PC-3 (cell line): Measurements from ENCODE around the gene GPATCH2L. TPM values are rescaled to one million over a fixed set of nuclear protein-coding genes. Genes with fewer than 3 reads are reported as not detected.
A peak's percentile ranks its signal among the peaks of the same experiment; 100 is the strongest.

ENCODE experiments used
- ATAC-seq: fragments of 200-7000 bp; cut with Tn5 transposase; 2 replicates; pipeline ENCODE4 v1.9.1; 2020; ENCODE audit warnings: mild to moderate bottlenecking, moderate library complexity
- BruUV-seq: library from RNA; stranded (reverse); fragments of 400-500 nt; replicated peaks from 2 replicates; lab custom pipeline; 2021; lab: Mats Ljungman, UMichigan
- CTCF ChIA-PET: fragments of 300-600 bp; sonication (Branson Sonifier 250); formaldehyde crosslinking; loops from one replicate; lab custom pipeline; 2022; ENCODE audit warnings: antibody characterized with exemption; lab: Charles Lee
- POLR2A ChIA-PET: fragments of 300-600 bp; sonication (Branson Sonifier 250); formaldehyde crosslinking; loops from one replicate; lab custom pipeline; 2022; ENCODE audit warnings: antibody characterized with exemption; ENCODE audit not compliant: unreplicated experiment; lab: Charles Lee
- DNase-seq: peaks from one replicate; pipeline ENCODE4 v3.0.0-alpha.2; 2015
- H2AFZ ChIP-seq: fragments of 300-600 bp; sonication (generic); 2 replicates; pipeline ENCODE4 v1.6.0; 2016; ENCODE audit warnings: antibody characterized with exemption, low read length
- H3F3A ChIP-seq: fragments of 300-600 bp; sonication (generic); one replicate; pipeline ENCODE4 v1.6.0; 2017; ENCODE audit warnings: antibody characterized with exemption, low read length, control low read depth, mild to moderate bottlenecking; ENCODE audit not compliant: unreplicated experiment
- H3K27ac ChIP-seq: fragments of 300-600 bp; sonication (generic); 2 replicates; pipeline ENCODE4 v1.5.1; 2016; ENCODE audit warnings: mild to moderate bottlenecking, low read length
- H3K27me3 ChIP-seq: fragments of 300-600 bp; sonication (generic); 2 replicates; pipeline ENCODE4 v1.6.1; 2016; ENCODE audit warnings: low read length, mixed read lengths
- H3K36me3 ChIP-seq: fragments of 300-600 bp; sonication (generic); 2 replicates; pipeline ENCODE4 v1.6.1; 2016; ENCODE audit warnings: low read depth, mixed run types, low read length, mixed read lengths
- H3K4me1 ChIP-seq: fragments of 300-600 bp; sonication (generic); 2 replicates; pipeline ENCODE4 v1.5.1; 2016; ENCODE audit warnings: low read length; ENCODE audit not compliant: insufficient read depth
- H3K4me2 ChIP-seq: fragments of 300-600 bp; sonication (generic); 2 replicates; pipeline ENCODE4 v1.6.0; 2016; ENCODE audit warnings: low read length
- H3K4me3 ChIP-seq: fragments of 300-600 bp; sonication (generic); 2 replicates; pipeline ENCODE4 v1.5.1; 2016; ENCODE audit warnings: mild to moderate bottlenecking, low read length, mixed read lengths
- H3K79me2 ChIP-seq: fragments of 300-600 bp; sonication (generic); 2 replicates; pipeline ENCODE4 v1.6.1; 2017; ENCODE audit warnings: low read length, mixed read lengths
- H3K9ac ChIP-seq: fragments of 300-600 bp; sonication (generic); 2 replicates; pipeline ENCODE4 v1.6.0; 2016; ENCODE audit warnings: mild to moderate bottlenecking, low read length
- H3K9me2 ChIP-seq: fragments of 300-600 bp; sonication (generic); replicated peaks from 2 replicates; pipeline ENCODE4 v1.6.1; 2016; ENCODE audit warnings: mixed run types, low read length, mixed read lengths
- H3K9me3 ChIP-seq: fragments of 300-600 bp; sonication (generic); 2 replicates; pipeline ENCODE4 v1.6.1; 2016; ENCODE audit warnings: low read length, mixed read lengths
- H4K20me1 ChIP-seq: fragments of 300-600 bp; sonication (generic); 2 replicates; pipeline ENCODE4 v1.6.1; 2016; ENCODE audit warnings: low read length, mixed read lengths
- CTCF ChIP-seq: fragments of 300-600 bp; sonication (generic); conservative IDR thresholded peaks from 2 replicates; pipeline ENCODE4 v1.5.1; 2017; ENCODE audit warnings: antibody characterized with exemption, low read depth, mild to moderate bottlenecking, low read length
- EZH2 ChIP-seq: fragments of 300-600 bp; sonication (generic); IDR thresholded peaks from one replicate; pipeline ENCODE4 v1.6.1; 2017; ENCODE audit warnings: antibody characterized with exemption, mild to moderate bottlenecking, low read length; ENCODE audit not compliant: unreplicated experiment
- EZH2phosphoT487 ChIP-seq: fragments of 300-600 bp; sonication (generic); IDR thresholded peaks from 2 replicates; pipeline ENCODE4 v1.6.1; 2018; ENCODE audit warnings: mild to moderate bottlenecking, antibody characterized with exemption, low read length, borderline replicate concordance
- intact Hi-C: fragments of 100-400 bp; cut with micrococcal nuclease; formaldehyde crosslinking; loops from 2 replicates; pipeline ENCODE4 v1.9.0; 2023
- total RNA-seq: library from RNA; depleted of rRNA; stranded (reverse); fragments of >200 nt; gene quantifications from 2 replicates; pipeline ENCODE4 v1.2.3, GENCODE V29; 2014

Gene GPATCH2L
- total RNA-seq, 1 experiment from 2014 or later: 46.0 TPM

DNA sequence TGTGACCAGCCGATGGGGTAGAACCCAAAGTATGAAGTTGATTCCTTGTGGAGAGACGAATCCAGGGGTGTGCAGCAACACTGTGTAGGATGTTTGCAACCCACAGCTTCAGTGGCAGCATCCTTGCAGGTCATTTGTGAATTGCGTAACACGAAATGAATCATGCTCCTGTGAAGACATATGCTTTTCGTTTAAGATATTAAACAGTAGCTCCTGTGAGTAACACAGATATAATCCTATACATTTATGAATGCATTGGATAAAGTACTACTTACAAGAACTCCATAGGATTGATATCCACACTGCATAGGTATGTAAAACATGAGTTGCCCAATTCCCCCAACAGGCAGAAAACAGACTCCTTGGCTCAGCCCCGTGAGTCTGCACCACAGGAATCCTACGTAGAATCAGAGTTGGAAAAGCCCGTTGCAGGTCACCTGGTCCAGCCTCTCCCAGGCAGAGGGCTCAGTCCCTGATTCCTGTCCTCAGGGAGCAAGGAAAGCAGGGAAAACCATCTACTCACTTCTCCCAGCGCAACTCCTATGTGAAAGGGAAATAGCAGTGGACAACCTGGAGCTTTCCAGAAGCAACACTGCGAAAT is 75.8 kb downstream of the GPATCH2L start:
- Histone ChIP-seq H3K9me3 (no peaks in the 10 kb centered on the region), H3K4me2 (no peak overlapping the region), H3K36me3 (no peaks in the 10 kb centered on the region), H3K27me3 (no peaks in the 10 kb centered on the region), H3K4me3 (no peak overlapping the region), H3K27ac (no peak overlapping the region), H4K20me1 (no peaks in the 10 kb centered on the region), H3K9me2 (no peaks in the 10 kb centered on the region), H2AFZ (no peak overlapping the region), H3K9ac (no peak overlapping the region), H3K4me1 (peaks cover 5% of the 10 kb centered on the region; the same call in 1 of the 2 replicates), H3F3A (no peaks in the 10 kb centered on the region), H3K79me2 (no peaks in the 10 kb centered on the region)
- peak; percentile 27; the same call in 1 of the 2 replicates for ATAC-seq
- POLR2A ChIA-PET: no interaction called here
- no peak for TF ChIP-seq CTCF
- intact Hi-C loops: no loop called here
- CTCF ChIA-PET: no interaction called here
- BruUV-seq: no TSS peak
- peak; percentile 81 for DNase-seq

DNA sequence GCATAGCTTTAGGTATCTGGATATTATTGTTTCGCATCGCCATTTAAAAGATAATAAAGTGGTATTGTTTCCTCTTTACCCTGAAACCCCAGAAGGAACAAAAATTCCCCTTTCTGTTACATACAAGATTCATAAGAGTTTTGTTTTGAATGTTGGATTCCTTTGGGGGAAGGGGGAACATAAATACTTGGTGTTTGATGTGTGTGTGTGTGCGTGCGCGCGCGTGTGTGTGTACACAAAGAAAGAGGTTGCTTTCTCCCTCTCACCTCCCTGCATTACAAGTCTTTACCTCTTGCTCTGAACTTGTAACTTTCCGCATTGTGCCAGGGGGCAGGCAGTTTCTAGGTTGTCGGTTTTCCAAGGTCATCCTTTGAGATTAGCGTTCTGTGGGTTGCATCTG is 76.4 kb downstream of the GPATCH2L start:
- no peaks in the 10 kb centered on the region for H3K9me3 ChIP-seq
- no peak overlapping the region for H3K4me2 ChIP-seq
- H3K79me2 ChIP-seq: no peaks in the 10 kb centered on the region
- no peaks in the 10 kb centered on the region for H3K27me3 ChIP-seq
- no peak for ATAC-seq
- POLR2A ChIA-PET: no interaction called here
- TF ChIP-seq EZH2 (no peak), EZH2phosphoT487 (no peak), CTCF (no peak)
- no peak overlapping the region for H3K4me3 ChIP-seq
- no peaks in the 10 kb centered on the region for H3K9me2 ChIP-seq
- no peak overlapping the region for H3K9ac ChIP-seq
- CTCF ChIA-PET: no interaction called here
- no TSS peak for BruUV-seq
- no peaks in the 10 kb centered on the region for H4K20me1 ChIP-seq
- no peak overlapping the region for H3K27ac ChIP-seq
- H3F3A ChIP-seq: no peaks in the 10 kb centered on the region
- intact Hi-C loops: no loop called here
- no peaks in the 10 kb centered on the region for H3K36me3 ChIP-seq
- DNase-seq: no peak
- H3K4me1 ChIP-seq: peaks cover 5% of the 10 kb centered on the region; the same call in 1 of the 2 replicates
- no peak overlapping the region for H2AFZ ChIP-seq

GRCh38 chr14:76232800-76233199 is 81.1 kb downstream of the GPATCH2L start:
- intact Hi-C loops: no loop called here
- ATAC-seq: no peak
- H2AFZ ChIP-seq: no peak overlapping the region

More at GRCh38 chr14:76232800-76233199, 81.1 kb downstream of the GPATCH2L start:
- H3K4me1 ChIP-seq: peaks cover 2% of the 10 kb centered on the region; the same call in 1 of the 2 replicates
- H3K4me2 ChIP-seq: no peak overlapping the region
- no peaks in the 10 kb centered on the region for H3K27me3 ChIP-seq
- H3K9me2 ChIP-seq: no peaks in the 10 kb centered on the region
- no peak for DNase-seq
- ChIA-PET POLR2A (no interaction called here), CTCF (no interaction called here)
- no peak overlapping the region for H3K9ac ChIP-seq
- TF ChIP-seq CTCF (no peak), EZH2 (no peak), EZH2phosphoT487 (no peak)
- H3K79me2 ChIP-seq: no peaks in the 10 kb centered on the region
- no TSS peak for BruUV-seq
- no peak overlapping the region for H3K27ac ChIP-seq
- no peaks in the 10 kb centered on the region for H3K9me3 ChIP-seq
- no peaks in the 10 kb centered on the region for H4K20me1 ChIP-seq
- H3K4me3 ChIP-seq: no peak overlapping the region
- H3F3A ChIP-seq: no peaks in the 10 kb centered on the region
- H3K36me3 ChIP-seq: no peaks in the 10 kb centered on the region
